ENCODE results near the gene VAV1.

GRCh38 chr19:6733338-6734095 lies 39.0 kb upstream of the VAV1 start:
- TF ChIP-seq, protein P1, sequence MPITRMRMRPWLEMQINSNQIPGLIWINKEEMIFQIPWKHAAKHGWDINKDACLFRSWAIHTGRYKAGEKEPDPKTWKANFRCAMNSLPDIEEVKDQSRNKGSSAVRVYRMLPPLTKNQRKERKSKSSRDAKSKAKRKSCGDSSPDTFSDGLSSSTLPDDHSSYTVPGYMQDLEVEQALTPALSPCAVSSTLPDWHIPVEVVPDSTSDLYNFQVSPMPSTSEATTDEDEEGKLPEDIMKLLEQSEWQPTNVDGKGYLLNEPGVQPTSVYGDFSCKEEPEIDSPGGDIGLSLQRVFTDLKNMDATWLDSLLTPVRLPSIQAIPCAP (CRISPR knock-in tag; IDR thresholded peaks at IDR 0.05): no peak
- TF ChIP-seq ATF3 (CRISPR knock-in tag; conservative IDR thresholded peaks at IDR 0.05): no peak
- TF ChIP-seq AFF4 (CRISPR knock-in tag; IDR thresholded peaks at IDR 0.05; ENCODE audit: borderline replicate concordance): no peak
- no peak for TF ChIP-seq SP1 (CRISPR knock-in tag; conservative IDR thresholded peaks at IDR 0.05)
- TF ChIP-seq, protein P2, sequence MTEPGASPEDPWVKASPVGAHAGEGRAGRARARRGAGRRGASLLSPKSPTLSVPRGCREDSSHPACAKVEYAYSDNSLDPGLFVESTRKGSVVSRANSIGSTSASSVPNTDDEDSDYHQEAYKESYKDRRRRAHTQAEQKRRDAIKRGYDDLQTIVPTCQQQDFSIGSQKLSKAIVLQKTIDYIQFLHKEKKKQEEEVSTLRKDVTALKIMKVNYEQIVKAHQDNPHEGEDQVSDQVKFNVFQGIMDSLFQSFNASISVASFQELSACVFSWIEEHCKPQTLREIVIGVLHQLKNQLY (CRISPR knock-in tag; IDR thresholded peaks at IDR 0.05): no peak
- TF ChIP-seq, protein P3, sequence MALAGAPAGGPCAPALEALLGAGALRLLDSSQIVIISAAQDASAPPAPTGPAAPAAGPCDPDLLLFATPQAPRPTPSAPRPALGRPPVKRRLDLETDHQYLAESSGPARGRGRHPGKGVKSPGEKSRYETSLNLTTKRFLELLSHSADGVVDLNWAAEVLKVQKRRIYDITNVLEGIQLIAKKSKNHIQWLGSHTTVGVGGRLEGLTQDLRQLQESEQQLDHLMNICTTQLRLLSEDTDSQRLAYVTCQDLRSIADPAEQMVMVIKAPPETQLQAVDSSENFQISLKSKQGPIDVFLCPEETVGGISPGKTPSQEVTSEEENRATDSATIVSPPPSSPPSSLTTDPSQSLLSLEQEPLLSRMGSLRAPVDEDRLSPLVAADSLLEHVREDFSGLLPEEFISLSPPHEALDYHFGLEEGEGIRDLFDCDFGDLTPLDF (CRISPR knock-in tag; IDR thresholded peaks at IDR 0.05): no peak
